SK-N-SH (cell line): Measurements from ENCODE around the gene TNRC6A.

Source experiments
- CTCF ChIP-seq: fragments of 200-600 bp; sonication (generic); IDR thresholded peaks from 2 replicates; pipeline ENCODE4 v1.6.1; 2017; ENCODE audit warnings: antibody characterized with exemption, mild to moderate bottlenecking, moderate library complexity
- MAX ChIP-seq: IDR thresholded peaks from 2 replicates; pipeline ENCODE4 v1.4.0; 2012; ENCODE audit warnings: low read depth
- TF ChIP-seq, protein P1 (sequence below): fragments of 150-350 bp; IDR thresholded peaks from 2 replicates; pipeline ENCODE4 v1.6.1; 2017; ENCODE audit warnings: antibody characterized with exemption, low read length, low read depth, borderline replicate concordance

DNA sequence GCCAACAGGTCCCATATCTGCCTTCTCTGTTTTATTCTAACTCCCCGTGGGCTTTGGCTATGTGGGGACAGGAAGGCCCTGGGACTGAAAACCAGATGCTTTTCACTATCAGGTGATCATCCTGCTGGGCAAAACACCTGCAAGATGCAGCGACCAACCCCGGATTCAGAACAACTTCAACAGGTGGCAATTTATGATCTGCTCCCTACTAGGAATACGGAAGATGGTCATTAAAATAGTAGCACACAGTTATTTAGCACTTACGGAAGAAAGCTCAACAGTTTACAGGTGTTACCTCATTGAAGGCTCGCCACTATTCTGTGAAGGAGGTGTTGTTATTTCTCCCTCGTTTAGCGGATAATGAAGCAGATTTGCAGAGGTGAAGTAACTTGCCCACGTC is 108.5 kb downstream of the TNRC6A start:
- TF ChIP-seq CTCF (no peak), MAX (no peak)
- TF ChIP-seq, protein P1, sequence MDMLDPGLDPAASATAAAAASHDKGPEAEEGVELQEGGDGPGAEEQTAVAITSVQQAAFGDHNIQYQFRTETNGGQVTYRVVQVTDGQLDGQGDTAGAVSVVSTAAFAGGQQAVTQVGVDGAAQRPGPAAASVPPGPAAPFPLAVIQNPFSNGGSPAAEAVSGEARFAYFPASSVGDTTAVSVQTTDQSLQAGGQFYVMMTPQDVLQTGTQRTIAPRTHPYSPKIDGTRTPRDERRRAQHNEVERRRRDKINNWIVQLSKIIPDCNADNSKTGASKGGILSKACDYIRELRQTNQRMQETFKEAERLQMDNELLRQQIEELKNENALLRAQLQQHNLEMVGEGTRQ, result no peak
